ENCODE results near the gene OSTM1. TPM values are rescaled to one million over a fixed set of nuclear protein-coding genes. Genes with fewer than 3 reads are reported as not detected.

Gene OSTM1
- total and polyA plus RNA-seq, 7 donors, result 3.6 to 267 (median 48.9) TPM

DNA sequence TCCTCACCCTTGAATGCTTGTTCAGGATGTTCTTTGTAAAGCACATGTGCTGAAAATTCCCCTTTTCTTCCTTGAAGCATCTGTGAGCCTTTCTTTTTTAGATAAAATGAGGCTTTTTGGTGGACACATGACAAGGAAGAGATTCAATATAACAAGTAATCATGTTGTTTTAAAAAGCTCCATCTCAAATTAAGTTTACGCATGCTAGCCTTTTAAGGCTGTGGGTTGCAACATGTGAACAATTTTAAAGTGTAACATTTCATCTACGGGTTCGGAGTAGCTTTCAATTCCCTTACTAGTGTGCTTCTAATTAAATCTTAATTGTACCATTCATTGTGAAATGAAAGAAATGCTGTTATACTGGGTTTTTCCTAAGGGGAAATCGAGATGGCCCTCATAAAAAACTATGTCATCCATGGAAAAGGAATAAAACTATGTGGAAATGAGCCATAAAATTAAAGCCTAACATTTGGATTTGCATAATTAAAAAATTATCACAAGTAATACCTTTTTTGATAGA, 19.3 kb upstream of the OSTM1 start:
- WGBS, 2 donors, result 81 to 91% methylated on average over 4 of the region's 4 CpGs
- Histone ChIP-seq H3K36me3 (no peaks in the 10 kb centered on the region), H3K9me3 (no peaks in the 10 kb centered on the region), H3K27me3 (peaks cover 0 to 11% (median 0%) of the 10 kb centered on the region in 3 donors), H3K27ac (no peak overlapping the region), H3K4me1 (no peaks in the 10 kb centered on the region), H3K4me3 (no peak overlapping the region)
- DNase-seq, result no peak
- intact Hi-C loops (cut with DNase I), result no loop called here
- TF ChIP-seq, protein P1, sequence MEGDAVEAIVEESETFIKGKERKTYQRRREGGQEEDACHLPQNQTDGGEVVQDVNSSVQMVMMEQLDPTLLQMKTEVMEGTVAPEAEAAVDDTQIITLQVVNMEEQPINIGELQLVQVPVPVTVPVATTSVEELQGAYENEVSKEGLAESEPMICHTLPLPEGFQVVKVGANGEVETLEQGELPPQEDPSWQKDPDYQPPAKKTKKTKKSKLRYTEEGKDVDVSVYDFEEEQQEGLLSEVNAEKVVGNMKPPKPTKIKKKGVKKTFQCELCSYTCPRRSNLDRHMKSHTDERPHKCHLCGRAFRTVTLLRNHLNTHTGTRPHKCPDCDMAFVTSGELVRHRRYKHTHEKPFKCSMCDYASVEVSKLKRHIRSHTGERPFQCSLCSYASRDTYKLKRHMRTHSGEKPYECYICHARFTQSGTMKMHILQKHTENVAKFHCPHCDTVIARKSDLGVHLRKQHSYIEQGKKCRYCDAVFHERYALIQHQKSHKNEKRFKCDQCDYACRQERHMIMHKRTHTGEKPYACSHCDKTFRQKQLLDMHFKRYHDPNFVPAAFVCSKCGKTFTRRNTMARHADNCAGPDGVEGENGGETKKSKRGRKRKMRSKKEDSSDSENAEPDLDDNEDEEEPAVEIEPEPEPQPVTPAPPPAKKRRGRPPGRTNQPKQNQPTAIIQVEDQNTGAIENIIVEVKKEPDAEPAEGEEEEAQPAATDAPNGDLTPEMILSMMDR (IDR thresholded peaks at IDR 0.05), result no peak
- no peak for TF ChIP-seq POLR2AphosphoS5 (IDR thresholded peaks at IDR 0.05)
- no peak for TF ChIP-seq POLR2A (IDR thresholded peaks at IDR 0.05)
- TF ChIP-seq EP300 (IDR thresholded peaks at IDR 0.05), result no peak

DNA sequence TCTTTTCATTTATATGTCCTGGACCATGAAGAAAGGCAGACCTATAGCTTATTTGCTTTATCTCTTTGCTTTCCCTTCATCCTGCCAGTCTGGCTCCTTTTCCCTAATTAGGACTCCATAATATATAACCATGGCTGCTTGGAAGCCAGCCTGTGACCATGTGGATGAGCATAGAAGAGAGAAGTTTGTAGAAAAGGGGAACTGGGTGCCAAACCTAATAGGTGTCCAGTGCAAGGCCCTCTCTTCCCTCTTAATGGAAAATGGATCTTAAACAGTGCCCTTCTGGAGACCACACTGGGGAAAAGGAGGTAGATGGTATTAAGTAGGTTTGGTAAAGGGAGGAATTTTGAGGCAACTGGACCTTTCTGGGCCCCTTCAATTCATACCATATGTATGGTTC, 16.7 kb upstream of the OSTM1 start:
- H3K4me3 ChIP-seq, result no peak overlapping the region
- no peak for DNase-seq
- intact Hi-C loops (cut with DNase I), result no loop called here
- no peak overlapping the region for H3K27ac ChIP-seq
- peaks cover 0 to 10% (median 0%) of the 10 kb centered on the region in 3 donors for H3K27me3 ChIP-seq
- no peaks in the 10 kb centered on the region for H3K36me3 ChIP-seq
- TF ChIP-seq POLR2AphosphoS5 (IDR thresholded peaks at IDR 0.05) (no peak), POLR2A (IDR thresholded peaks at IDR 0.05) (no peak), EP300 (IDR thresholded peaks at IDR 0.05) (no peak)
- TF ChIP-seq, protein P1 (IDR thresholded peaks at IDR 0.05), result no peak
- no peaks in the 10 kb centered on the region for H3K9me3 ChIP-seq
- H3K4me1 ChIP-seq, result no peaks in the 10 kb centered on the region

DNA sequence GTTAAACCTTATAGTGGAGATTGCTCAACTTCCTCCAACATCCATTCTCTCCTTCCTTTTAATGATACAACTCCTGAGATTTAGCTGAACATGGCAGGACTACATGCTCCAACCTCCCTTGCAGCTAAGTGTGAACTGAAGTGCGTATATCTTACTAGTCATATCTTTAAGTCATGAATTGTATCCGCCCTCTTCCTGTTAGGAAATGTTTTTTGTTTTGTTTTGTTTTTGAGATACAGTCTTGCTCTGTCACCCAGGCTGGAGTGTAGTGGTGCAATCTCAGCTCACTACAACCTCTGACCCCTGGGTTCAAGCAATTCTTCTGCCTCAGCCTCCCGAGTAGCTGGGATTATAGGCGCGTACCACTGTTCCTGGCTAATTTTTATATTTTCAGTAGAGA, 8.8 kb upstream of the OSTM1 start:
- Histone ChIP-seq H3K4me3 (no peak overlapping the region), H3K4me1 (no peaks in the 10 kb centered on the region), H3K27me3 (peaks cover 0 to 7% (median 3%) of the 10 kb centered on the region in 3 donors), H3K9me3 (no peaks in the 10 kb centered on the region), H3K36me3 (no peaks in the 10 kb centered on the region), H3K27ac (no peak overlapping the region)
- intact Hi-C loops (cut with DNase I), result no loop called here
- TF ChIP-seq EP300 (IDR thresholded peaks at IDR 0.05), result no peak
- TF ChIP-seq, protein P1 (IDR thresholded peaks at IDR 0.05), result no peak
- no peak for TF ChIP-seq POLR2AphosphoS5 (IDR thresholded peaks at IDR 0.05)
- TF ChIP-seq POLR2A (IDR thresholded peaks at IDR 0.05), result no peak
- 92 to 97% methylated on average over 5 of the region's 5 CpGs for WGBS, 2 donors
- no peak for DNase-seq

DNA sequence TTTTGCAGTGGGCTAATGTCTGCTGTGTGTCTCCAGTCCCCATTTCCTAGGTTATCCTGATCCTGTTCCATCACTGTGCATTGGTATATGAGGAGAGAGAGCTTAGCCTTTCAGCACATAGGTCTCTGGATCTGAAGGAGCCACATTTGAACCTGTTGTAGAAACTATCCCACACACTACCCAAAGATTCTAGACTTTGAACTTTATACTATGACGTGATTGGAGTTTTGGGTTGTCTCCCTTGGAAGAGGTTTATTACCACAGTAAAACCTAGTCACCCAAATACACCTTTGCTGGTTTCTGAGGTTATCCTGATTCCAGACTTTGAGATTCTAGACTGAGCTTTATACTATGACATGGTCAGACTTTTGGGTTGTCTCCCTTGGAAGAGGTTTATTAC, 8.0 kb upstream of the OSTM1 start:
- peaks cover 0 to 7% (median 3%) of the 10 kb centered on the region in 3 donors for H3K27me3 ChIP-seq
- H3K4me1 ChIP-seq, result no peaks in the 10 kb centered on the region
- DNase-seq, result no peak
- H3K27ac ChIP-seq, result no peak overlapping the region
- no peak overlapping the region for H3K4me3 ChIP-seq
- no peaks in the 10 kb centered on the region for H3K9me3 ChIP-seq
- TF ChIP-seq POLR2A (IDR thresholded peaks at IDR 0.05) (no peak), EP300 (IDR thresholded peaks at IDR 0.05) (no peak), POLR2AphosphoS5 (IDR thresholded peaks at IDR 0.05) (no peak)
- TF ChIP-seq, protein P1 (IDR thresholded peaks at IDR 0.05), result no peak
- WGBS, 2 donors, result 10 to 74% methylated on average over 1 of the region's 1 CpG
- intact Hi-C loops (cut with DNase I), result no loop called here
- H3K36me3 ChIP-seq, result no peaks in the 10 kb centered on the region

Measured in sigmoid colon (tissue), 7 donors.